HFFc6 (cell line): ENCODE measurements around the gene GNPTG. TPM values are rescaled to one million over a fixed set of nuclear protein-coding genes. Genes with fewer than 3 reads are reported as not detected.
A peak's percentile ranks its signal among the peaks of the same experiment; 100 is the strongest.

Experiments
- DNase-seq: peaks from one replicate; pipeline ENCODE4 v3.0.0-alpha.2; 2018
- H3K27ac Mint-ChIP-seq: 2 replicates; pipeline ENCODE4 v1.8.0; 2020; ENCODE audit warnings: mild to moderate bottlenecking, mixed read lengths
- H3K27me3 Mint-ChIP-seq: 2 replicates; pipeline ENCODE4 v1.8.0; 2021; ENCODE audit warnings: mild to moderate bottlenecking, moderate library complexity, mixed read lengths; ENCODE audit not compliant: insufficient read depth
- H3K36me3 Mint-ChIP-seq: 2 replicates; pipeline ENCODE4 v1.8.0; 2021; ENCODE audit warnings: low read depth, mixed read lengths
- H3K4me1 Mint-ChIP-seq: 2 replicates; pipeline ENCODE4 v1.8.0; 2020; ENCODE audit warnings: low read depth, mixed read lengths
- H3K4me3 Mint-ChIP-seq: 2 replicates; pipeline ENCODE4 v1.8.0; 2020; ENCODE audit warnings: mild to moderate bottlenecking, moderate library complexity, mixed read lengths
- H3K9me3 Mint-ChIP-seq: 2 replicates; pipeline ENCODE4 v1.8.0; 2020; ENCODE audit warnings: mild to moderate bottlenecking, mixed read lengths
- total RNA-seq, 6 experiments: library from RNA; stranded (reverse); fragmentation: NEBNext Ultra II Directional; extraction: Animal tissue kit (Norgen Biotek cat#: 25700); gene quantifications; 2 replicates in 1 of 6; 3 replicates in 5 of 6; pipeline ENCODE4 v1.2.3, GENCODE V29; 2021
- TF ChIP-seq, protein P1 (sequence below): fragments of 200-600 bp; sonication (generic); IDR thresholded peaks from 2 replicates; pipeline ENCODE4 v1.5.0; 2021; ENCODE audit warnings: antibody characterized with exemption, mild to moderate bottlenecking

Gene GNPTG
- total RNA-seq, 6 experiments from 2014 or later: 46.8 to 68.1 (median 52.6) TPM

DNA sequence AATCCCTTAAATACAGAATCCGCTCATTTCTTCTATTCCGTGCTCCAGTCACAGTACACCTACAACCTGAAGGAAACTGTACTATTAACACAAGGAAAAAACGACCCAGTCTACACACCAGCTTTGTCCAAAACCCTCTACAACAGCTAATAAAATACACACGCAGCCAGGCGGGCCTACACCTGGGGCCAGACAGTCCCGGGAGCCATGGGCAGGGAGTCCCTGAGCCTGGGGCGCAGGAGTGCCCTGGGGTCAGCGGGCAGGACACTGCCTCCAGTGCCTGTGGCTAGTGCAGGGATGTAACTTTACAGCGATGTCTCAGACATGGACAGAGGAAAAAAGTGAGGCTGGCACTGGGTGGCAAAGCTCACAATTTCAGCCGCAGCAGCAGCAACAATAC is 28.5 kb downstream of the GNPTG start:
- Mint-ChIP-seq H3K27me3 (peaks cover 4% of the 10 kb centered on the region; the same call in 1 of the 2 replicates), H3K4me1 (peaks cover 15% of the 10 kb centered on the region), H3K4me3 (peak overlapping the region; percentile 77), H3K9me3 (no peaks in the 10 kb centered on the region), H3K27ac (peak overlapping the region; percentile 77), H3K36me3 (no peaks in the 10 kb centered on the region)
- TF ChIP-seq, protein P1, sequence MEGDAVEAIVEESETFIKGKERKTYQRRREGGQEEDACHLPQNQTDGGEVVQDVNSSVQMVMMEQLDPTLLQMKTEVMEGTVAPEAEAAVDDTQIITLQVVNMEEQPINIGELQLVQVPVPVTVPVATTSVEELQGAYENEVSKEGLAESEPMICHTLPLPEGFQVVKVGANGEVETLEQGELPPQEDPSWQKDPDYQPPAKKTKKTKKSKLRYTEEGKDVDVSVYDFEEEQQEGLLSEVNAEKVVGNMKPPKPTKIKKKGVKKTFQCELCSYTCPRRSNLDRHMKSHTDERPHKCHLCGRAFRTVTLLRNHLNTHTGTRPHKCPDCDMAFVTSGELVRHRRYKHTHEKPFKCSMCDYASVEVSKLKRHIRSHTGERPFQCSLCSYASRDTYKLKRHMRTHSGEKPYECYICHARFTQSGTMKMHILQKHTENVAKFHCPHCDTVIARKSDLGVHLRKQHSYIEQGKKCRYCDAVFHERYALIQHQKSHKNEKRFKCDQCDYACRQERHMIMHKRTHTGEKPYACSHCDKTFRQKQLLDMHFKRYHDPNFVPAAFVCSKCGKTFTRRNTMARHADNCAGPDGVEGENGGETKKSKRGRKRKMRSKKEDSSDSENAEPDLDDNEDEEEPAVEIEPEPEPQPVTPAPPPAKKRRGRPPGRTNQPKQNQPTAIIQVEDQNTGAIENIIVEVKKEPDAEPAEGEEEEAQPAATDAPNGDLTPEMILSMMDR: no peak
- no peak for DNase-seq

DNA sequence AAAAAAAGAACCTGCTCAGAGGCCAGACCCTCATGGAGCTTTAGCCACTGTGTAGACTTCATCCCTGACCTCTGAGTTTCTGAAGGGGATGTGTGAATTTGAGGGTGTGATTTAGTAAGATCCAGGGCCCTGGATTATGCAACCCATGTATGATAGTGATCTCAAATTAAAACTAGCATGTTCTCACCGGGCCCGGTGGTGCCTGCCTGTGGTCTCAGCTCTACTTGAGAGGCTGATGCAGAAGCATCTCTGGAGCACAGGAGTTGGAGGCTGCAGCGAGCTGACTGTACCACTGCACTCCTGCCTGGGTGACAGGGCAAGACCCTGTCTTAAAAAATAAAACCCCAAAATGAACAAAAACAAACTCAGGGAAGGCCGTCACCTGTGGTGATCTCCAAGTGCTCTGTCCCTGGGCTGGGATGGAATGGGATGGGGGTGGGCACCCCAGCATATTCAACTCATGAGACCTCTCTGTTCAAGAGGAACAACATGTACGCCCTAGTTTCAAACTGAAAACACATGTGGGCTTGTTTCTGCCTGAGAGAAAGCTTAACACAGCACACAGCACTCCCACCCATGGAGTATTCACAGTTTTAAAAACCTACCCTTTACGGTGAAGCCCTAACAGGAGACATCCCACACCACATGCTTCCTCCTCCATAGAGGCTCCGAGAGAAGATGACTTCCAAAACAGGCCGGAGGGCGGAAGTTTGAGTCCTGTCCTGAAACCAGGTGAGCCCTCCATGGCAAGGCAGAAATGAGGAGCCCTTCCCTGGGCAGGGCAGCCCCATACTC is 30.1 kb downstream of the GNPTG start:
- Mint-ChIP-seq H3K4me3 (no peak overlapping the region), H3K27me3 (peaks cover 4% of the 10 kb centered on the region; the same call in 1 of the 2 replicates), H3K27ac (no peak overlapping the region), H3K4me1 (peaks cover 15% of the 10 kb centered on the region), H3K9me3 (no peaks in the 10 kb centered on the region), H3K36me3 (no peaks in the 10 kb centered on the region)
- TF ChIP-seq, protein P1: no peak
- DNase-seq: no peak

DNA sequence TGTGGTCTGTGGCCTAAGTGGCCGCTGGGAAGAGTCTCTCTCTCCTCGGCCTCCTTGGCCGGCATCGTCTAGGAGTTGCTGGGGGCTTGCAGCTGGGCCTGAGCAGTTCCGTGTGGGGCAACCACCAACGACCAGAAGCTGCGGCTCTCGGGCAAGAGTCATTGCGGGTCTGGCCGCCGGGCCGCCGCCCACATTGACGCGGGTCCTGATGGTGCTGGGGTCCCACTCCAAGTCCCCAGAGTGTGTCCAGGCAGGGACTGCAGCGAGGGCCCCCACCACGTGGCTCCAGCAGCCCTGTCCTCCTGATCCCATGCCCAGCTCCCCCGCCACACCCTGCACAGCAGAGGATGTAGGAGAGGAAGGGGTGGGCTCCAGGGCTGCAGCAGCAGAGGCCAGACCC is 31.8 kb downstream of the GNPTG start:
- Mint-ChIP-seq H3K27me3 (peaks cover 4% of the 10 kb centered on the region; the same call in 1 of the 2 replicates), H3K9me3 (no peaks in the 10 kb centered on the region), H3K27ac (no peak overlapping the region), H3K4me3 (no peak overlapping the region), H3K36me3 (no peaks in the 10 kb centered on the region), H3K4me1 (peaks cover 5% of the 10 kb centered on the region)
- no peak for DNase-seq
- TF ChIP-seq, protein P1: no peak

DNA sequence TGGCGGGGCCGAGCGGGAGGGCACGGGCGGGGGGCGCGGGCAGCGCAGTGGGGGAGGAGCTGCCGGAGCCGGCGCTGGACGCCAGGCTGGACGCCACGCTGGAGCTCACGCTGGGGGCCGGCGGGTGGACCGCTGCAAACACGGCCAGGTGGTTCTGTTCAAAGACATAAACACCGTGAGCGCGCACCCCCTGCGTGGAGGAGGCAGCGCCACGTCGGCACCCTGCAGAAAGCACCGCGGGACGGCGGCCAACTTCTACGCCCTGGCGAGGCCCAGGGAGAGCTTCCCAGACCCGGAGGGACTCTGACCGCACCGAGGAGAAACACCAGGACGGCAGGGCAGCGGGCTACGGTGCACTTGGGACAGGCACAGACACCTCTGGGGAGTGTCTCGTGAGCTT is 33.5 kb downstream of the GNPTG start:
- H3K4me1 Mint-ChIP-seq: no peaks in the 10 kb centered on the region
- TF ChIP-seq, protein P1: no peak

DNA sequence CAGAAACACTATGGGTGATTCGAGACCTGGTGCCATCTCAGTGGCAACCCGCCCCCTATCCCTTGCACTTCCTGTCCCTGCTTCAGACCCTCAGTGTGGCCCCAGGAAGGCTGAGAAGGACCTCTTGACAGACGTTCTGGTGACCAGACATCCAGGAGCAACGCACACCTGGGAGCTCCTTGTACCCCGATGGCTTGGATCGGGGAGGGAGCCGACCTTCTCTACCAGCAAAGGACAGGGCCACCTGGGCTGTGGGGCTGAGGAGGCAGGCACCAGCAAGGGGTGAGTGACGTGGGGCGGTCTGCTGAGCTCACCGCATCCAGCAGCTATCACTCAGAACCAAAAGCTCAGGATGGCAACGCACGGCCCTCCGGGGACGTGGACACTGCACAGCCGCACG is 35.6 kb downstream of the GNPTG start:
- DNase-seq: no peak
- Mint-ChIP-seq H3K9me3 (no peaks in the 10 kb centered on the region), H3K4me3 (no peak overlapping the region), H3K36me3 (no peaks in the 10 kb centered on the region), H3K27me3 (no peaks in the 10 kb centered on the region; the same call in 1 of the 2 replicates), H3K4me1 (no peaks in the 10 kb centered on the region), H3K27ac (no peak overlapping the region)
- TF ChIP-seq, protein P1: no peak

More for the DNA sequence above, 33.5 kb downstream of the GNPTG start:
- no peak overlapping the region for H3K4me3 Mint-ChIP-seq
- H3K36me3 Mint-ChIP-seq: no peaks in the 10 kb centered on the region
- H3K27ac Mint-ChIP-seq: no peak overlapping the region
- no peaks in the 10 kb centered on the region for H3K9me3 Mint-ChIP-seq
- no peak for DNase-seq
- no peaks in the 10 kb centered on the region for H3K27me3 Mint-ChIP-seq
